Measurements from ENCODE around the gene RNF157.

RNF157 gene

DNA sequence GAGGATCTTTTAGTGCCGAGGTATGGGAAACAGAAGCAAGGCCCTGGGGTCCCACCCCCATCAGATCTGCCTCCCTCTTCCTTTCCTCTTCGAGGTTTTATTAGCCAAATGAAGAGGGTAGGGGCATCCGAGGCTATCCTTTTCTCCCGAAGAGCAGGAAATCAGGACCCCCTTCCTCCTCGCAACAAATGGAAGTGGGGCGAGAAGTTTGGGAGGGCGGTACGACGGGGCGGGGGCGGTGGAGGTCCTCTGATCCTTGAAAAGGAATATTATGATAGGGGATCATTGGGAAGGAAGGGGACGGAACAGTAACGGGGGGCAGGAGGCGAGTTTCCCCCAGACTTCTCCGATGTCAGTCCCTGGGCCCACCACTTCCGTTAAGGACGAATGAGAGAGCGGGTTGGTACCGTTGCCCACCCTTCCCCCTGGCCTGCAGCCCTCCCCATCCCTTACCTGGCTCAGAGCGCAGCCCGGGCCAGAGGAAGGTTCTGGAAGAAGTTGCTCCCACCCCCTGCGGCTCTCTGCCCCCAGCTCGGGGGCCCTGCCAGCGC is 99.6 kb downstream of the RNF157 start:
- no peak for DNase-seq (ENCODE audit: low read depth in 2 of 2)

GRCh38 chr17:76139801-76140660 is 100.3 kb downstream of the RNF157 start:
- DNase-seq (ENCODE audit: low read depth in 2 of 2) = no peak

- no peak for DNase-seq (ENCODE audit: low read depth in 2 of 2)
Measured at GRCh38 chr17:76138896-76139752, 101.2 kb downstream of the RNF157 start.

GRCh38 chr17:76138234-76138895 is 101.9 kb downstream of the RNF157 start:
- no peak for DNase-seq (ENCODE audit: low read depth in 2 of 2)

DNA sequence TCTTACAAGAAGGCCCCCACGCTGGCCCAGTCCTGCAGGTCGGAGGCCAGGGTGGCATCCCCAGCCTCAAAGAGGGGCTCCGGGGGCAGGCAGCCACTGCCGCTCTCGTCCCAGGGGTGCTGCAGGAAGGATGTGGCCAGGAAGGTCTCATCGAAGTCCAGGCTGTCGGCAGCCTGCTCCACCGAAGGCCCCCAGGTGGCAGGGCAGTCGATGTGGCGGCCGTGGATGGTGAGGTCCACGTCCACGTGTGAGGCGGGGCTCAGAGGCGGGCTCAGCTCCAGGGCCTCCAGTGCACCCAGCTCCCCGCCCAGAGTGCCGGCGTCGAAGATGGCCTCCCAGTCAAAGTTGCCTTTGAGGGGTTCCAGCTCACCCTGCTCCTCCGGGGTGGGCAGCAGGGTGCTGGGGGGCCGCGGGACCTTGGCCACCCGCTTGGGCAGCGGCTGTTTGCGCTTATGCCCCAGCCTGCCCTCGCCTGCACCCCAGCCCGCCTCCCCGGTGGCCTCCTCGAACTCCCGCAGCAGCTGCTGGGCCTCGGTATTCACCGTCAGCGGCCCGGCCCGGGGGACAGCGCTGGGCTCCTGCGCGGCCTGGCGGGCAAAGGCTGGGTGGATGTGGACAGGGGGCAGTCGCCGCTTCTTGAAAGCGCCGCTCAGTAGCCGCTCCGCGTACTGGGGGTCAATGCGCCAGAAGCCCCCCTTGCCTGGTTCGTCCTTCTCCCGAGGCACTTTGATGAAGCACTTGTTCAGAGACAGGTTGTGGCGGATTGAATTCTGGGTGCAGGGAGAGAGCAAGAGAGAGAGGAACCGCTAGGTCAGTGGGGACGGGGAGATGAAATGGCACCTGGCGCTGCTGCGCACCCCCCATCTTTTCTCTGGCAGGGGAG is 102.7 kb downstream of the RNF157 start:
- DNase-seq (ENCODE audit: low read depth in 2 of 2) = no peak

DNA sequence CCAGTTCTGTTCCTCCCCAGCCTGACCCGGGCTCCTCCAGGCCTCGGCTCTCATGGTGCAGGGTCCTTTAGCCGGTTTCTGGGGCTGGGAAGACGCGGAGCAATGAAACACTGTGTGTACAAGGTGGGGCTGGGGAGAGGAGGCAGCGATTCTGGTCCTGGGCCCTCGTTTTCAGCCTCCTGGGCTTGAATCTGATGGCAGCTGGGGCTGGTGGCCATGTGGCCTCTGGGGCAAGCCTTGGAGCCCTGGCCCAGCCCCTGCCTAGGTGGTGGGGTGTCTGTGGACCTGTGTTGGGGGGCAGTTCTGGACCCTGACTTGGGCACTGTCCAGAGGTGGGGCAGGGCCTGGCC is 103.3 kb downstream of the RNF157 start:
- DNase-seq (ENCODE audit: low read depth in 2 of 2) = no peak

DNA sequence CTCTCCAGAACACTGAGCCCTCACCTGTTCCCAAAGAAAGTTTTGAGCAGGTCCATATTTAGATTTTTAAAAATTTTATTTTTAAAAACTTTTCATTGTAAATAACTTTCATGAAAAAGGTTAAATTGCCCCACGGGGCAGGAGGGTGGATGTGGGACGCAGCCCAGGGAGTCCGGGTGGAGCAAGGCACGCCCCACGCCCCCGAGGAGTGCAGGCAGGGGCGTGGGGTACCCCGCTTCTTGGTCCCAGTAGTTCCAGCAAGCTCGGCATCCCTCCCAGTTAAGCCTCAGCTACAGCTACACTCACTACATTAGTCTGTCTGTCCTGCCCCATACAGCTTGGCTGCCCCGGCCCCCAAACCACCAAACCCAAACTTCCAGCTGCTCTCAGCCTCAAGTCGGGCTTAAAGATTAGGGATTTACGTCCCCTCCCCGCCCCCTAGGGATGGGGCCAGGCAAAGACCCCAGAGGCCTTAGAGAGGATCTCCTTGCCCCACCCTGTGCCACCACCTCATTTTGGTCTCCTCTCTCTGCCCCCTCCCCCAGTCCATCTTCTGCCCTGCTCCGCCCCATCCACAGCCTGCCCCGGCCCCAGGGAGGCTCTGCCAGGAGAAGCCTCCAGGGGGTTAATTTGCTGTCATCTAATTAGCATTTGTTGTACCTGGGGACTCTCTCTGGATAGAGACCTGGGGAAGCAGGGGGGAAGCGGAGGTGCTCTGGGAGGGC is 103.9 kb downstream of the RNF157 start:
- no peak for DNase-seq (ENCODE audit: low read depth in 2 of 2)

DNA sequence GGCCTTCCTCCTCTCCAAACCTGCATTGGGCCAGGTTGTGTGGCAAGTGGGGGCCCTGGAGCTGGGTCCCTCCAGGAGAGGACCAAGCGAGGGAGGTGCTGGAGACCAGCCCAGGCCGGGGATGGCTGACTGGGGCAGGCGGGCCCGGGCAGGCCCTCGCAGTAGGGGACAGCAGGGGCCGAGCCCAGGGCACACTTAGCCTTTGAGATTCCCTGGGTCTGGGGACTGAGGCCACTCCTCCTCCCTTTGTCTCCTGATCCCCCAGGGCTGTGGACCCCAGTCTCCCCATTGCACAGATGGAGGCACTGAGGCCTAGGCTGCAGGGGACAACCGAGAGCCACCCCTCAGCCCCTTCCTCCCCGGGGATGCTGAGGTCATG is 104.5 kb downstream of the RNF157 start:
- DNase-seq (ENCODE audit: low read depth in 2 of 2) = no peak

DNA sequence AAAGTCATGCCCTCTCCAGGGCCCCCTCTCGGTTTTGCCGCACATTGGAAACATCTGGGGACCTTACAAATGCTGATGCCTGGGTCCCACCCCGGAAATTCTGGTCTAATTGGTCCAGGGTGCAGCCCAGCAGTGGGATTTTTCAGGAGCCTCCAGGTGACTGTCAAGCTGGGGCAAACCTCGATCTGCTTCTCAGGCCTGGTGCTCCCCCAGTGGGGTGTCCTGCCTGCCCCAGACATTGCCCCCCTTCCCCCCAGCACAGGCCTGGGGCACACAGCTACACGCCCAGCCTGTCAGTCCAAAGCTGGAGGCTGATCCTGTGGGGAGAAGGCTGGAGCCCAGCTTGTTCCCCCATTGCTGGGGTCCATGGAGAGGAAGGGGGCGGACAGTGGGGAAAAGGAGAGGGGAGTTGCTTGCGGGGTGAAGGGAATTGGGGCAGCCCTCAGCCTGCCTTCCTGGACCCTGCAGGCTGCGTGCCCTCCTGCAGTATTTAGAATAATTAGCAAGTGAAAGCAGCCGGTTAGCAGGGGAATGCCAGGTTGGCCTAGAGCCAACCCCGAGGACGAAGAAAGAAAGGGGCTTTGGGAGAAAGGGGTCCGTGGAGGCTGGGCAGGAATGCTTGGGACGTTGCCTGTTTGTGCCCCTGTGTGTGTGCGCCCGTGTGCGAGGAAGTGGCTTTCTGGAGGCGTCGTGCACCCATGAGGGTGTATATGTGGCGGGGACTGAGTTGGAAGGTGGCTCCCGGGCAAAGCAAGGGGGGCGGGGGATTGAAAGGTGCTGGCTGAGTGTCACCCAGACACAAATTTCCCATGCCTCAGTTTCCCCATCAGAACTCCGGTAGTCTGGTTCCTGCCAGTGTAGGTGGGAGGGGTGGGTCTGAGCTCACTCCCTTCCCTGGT is 105.1 kb downstream of the RNF157 start:
- no peak for DNase-seq (ENCODE audit: low read depth in 2 of 2)

- no peak for DNase-seq (ENCODE audit: low read depth in 2 of 2)
Measured at GRCh38 chr17:76132574-76133338, 107.5 kb downstream of the RNF157 start.

DNA sequence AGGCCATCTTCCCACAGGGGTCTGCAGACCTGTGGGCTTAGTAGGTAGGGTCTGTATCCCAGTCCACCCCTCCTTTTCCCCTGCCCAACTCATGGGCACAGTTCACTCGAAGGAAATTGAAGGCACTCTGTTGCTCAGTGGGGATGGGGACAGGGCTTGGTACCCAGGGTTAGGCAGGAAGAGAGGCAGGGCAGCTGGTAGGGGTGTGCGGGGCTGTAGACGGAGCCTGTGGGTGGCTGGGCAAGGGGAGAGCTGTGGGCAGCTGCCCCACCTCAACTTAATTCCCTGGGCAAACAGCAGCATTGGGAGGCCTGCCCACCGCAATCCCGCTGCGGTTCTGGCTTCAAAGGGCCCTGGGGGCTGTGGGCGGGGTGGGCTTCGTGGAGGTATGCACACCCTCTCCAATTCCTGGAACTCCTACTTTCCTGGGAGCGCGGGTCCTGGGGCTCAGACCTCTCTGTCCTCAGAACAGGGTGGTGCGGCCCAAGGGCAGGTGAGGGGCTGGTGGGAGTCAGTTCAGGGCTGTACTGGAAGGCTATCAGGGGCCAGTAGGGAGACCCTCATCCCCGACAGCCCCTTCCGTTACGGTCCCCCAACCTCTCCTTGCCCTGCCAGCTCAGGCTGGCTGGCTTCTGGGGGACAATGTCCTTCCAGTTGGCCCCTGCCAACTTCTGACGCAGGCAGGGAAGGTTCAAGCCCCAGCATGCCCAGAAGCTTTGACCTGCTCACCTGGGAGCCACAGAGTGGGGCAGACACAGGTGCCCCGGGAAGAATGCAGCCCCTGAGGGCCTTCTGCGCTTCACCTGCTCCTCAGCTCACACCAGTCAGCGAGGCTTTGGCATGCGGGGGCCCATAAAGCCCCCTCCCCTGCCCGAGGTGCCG is 108.4 kb downstream of the RNF157 start:
- no peak for DNase-seq (ENCODE audit: low read depth in 2 of 2)

- DNase-seq (ENCODE audit: low read depth in 2 of 2) = no peak
Measured at GRCh38 chr17:76131051-76131691, 109.1 kb downstream of the RNF157 start.

DNA sequence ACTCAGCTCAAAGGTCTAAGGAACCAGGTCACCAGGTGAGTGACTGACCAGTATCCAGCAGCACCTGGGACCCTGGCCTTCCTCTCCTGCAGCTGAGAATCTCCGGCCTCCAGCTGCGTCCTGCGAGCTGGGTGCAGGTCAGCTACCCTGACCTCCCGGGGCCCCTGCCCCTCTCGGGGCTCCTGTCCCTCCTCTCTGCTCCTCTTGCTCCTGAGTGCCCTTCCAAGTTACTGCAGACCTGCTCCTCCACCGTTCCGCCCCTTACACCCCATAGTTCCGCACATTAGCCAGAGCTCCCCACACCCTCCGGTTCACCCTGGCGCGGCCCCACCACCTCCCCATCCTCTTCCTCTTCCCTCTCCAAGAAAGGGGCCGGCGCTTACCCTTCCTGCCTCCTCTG is 109.8 kb downstream of the RNF157 start:
- DNase-seq (ENCODE audit: low read depth in 2 of 2) = no peak

DNA sequence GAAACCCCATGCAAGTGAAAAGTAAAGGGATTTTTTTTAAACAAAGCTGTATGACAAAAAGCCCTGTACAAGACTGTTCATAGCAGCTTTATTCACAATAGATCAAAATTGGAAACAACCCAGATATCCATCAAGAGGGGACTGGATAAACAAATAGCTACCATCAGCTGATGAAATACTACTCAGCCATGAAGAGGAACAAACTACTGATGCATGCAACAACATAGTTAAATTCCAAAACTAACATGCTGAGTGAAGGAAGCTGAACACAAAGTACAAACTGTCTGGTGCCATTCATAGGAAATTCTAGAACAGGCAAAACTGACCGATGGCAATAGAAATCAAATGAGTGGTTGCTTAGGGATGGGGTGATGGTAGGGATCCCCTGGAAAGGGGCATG is 114.4 kb downstream of the RNF157 start:
- DNase-seq (ENCODE audit: low read depth in 2 of 2) = no peak

DNA sequence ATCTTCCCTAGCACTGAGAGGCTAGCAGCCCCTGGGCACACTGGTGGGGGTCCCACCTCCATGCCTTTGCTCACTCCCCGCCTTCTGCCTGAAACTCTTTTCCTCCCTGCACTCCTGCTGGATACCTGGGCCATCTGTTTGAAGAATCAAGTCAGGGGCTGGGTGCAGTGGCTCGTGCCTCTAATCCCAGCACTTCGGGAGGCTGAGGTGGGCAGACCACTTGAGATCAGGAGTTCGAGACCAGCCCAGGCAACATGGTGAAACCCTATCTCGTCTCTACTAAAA is 115.0 kb downstream of the RNF157 start:
- no peak for DNase-seq (ENCODE audit: low read depth in 2 of 2)

- DNase-seq (ENCODE audit: low read depth in 2 of 2) = no peak
Measured at GRCh38 chr17:76124582-76125390, 115.5 kb downstream of the RNF157 start.
